Measurements from ENCODE around the gene ABCB10.
"Not testable (repeated sequence)": the region's sequence is repeated elsewhere in the genome, so short reads cannot be mapped to it uniquely, and the experiment has no call there.

Gene ABCB10
- 49.7 to 83.4 (median 64.8) reads per million in 18 experiments for total RNA-seq

DNA sequence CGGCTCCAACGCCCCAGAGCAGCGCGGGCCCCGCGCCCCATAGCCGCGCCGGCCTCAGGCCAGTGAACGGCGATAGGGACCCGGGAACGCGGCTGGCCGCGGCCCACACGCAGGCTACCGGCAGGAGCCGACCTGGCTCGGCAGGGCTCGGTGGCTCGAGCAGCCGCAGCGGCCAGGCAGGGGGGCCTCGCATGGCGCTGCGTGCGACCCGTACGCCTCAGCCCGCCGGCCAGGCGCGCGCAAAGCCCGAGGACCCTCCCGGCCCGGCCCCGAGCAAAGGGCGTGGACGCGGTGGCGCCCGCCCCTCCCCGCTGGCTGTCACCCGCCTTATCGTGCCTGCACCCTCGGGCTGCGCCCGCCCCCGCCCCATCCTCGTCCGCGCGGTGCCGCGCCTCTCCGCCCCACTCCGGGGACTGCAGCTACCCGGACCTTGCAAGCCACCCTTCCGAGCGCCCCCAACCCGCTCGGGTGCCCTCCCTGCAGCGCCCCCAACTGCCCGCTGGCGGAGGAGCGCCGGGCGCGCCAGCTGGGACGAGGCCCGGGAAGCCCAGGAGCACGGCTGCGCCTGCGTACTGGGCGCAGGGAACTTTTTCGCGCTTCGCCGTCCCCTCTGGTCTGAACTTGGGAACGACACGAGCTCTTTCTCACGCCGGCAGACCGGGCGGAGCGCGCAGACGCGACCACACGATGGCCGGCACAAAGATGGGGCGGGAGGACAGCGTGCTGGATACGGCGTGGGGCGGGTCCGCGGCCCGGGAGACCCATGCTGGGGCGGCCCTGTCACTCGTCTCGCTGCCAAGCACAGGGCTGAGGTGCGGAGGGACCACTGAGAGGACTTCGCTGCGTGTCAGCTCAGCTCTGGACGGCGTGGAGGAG lies at the start of gene ABCB10:
Gene ABCB10, minus strand, starts transcription at position 248 of the 876 bp plus-strand sequence. Its CDS starts 55 bp downstream, at position 193.
- DNase-seq: peak; percentile 98 to 99

DNA sequence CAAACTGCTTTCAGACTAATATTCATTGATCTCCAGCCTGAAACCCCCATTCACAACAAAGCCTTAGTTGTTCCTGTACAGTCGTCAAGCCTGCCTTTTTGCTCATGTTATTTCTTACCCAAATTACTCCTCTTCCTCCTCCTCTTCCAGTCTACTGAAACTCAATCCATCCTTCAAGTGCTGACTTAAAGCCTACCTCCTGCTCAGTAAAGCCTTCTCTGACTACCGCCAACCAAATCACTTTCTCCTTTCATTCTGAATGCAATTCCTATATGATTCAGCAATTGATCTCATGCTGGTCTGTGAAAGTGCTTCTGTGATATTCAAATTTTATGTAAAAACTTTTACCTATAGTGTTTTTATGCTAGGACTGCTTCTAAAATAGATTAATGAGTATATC lies 48.9 kb upstream of the ABCB10 start:
- no peak for DNase-seq

DNA sequence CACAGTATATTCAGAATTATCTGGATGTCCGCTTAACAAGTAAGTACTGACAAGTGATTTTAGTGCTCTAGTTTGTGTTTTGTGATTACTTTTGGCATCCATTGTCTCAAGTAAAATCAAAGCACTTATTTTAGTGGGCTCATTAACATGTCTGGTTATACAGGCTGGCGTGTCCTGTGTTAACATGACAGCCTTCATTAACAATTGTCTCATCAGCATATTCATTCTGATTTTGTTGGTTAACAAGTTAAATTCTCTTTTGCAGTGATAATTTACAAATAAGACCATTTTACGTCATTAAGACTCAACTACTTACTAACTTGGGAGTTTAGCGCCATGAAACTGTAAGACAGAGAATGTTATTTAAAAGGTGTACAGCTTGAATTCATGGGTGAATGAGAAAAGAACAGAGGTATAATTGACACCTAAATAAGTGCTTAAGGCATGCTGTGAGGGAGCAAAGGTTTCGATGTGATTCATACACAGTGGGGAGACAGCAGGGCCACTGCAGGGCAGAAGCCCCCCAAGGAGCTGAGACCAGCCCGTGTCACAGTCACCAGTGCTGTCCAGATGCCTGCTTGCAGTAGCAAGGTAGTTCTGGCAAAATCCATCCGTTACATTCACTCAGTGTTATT lies 45.0 kb upstream of the ABCB10 start:
- DNase-seq: no peak

DNA sequence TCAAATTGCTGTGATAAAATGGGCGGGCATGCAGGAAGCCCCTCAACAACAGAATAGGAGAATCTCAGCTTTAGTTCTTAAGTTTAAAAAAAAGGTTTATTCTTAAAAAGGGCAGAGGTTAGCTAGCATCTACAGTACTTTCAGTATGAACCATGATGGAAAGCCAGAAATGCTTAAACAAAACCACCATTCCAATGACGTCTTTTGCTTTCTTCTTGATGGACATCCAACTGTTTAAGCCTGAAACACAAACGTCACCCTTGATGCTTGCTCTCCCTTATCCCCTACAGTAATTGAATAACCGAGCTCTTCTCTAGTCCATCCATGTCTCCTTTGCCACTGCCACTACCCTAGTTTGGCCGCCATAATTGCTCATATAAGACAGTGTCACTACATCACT lies 41.7 kb upstream of the ABCB10 start:
- DNase-seq: no peak

DNA sequence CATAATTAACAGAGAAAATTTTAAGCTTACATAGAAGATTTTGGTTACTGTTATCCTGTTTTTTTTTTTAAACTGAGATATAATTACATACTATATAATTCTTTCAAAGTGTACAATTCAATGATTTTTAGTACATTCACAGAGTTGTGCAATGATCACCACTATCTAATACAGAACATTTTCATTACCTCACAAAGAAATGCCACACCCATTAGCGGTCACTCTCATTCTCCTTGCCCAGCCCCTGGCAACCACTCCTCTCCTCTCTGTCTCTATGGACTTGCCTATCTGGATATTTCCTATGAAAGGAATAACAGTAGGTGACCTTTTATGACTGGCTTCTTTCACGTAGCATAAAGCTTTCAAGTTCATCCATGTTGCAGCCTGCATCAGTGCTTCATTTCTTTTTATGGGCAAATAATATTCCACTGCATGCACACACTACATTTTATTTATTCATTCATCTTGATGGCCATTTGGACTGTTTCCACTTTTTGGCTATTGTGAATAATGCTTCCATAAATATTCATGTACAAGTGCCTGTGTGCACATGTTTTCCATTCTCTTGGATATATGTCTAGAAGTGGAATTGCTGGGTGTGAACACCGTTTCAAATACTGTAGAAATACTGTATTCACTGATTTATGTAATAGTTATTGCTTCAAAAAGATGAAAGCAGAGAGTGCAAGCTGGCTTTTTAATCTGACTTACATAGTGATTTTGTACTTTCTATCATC lies 40.9 kb upstream of the ABCB10 start:
- DNase-seq: no peak

DNA sequence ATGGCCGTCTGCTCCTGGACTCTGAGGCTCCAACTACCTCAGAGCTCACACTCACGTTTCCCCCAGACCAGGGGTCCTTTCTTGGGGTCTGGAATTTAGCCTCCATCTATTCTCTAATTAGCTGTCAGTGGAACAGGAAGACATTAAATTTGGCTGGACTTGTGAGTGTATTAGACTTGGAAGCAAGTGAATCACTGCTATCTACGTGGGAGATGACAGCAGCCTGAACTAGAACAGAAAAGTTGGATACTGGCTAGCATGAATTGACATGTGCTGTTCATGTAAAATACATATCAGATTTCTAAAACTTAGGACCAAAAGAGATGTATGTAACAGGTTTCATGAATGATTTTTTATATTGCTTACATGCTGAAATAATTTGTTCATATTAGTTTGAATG lies 39.4 kb upstream of the ABCB10 start:
- no peak for DNase-seq

DNA sequence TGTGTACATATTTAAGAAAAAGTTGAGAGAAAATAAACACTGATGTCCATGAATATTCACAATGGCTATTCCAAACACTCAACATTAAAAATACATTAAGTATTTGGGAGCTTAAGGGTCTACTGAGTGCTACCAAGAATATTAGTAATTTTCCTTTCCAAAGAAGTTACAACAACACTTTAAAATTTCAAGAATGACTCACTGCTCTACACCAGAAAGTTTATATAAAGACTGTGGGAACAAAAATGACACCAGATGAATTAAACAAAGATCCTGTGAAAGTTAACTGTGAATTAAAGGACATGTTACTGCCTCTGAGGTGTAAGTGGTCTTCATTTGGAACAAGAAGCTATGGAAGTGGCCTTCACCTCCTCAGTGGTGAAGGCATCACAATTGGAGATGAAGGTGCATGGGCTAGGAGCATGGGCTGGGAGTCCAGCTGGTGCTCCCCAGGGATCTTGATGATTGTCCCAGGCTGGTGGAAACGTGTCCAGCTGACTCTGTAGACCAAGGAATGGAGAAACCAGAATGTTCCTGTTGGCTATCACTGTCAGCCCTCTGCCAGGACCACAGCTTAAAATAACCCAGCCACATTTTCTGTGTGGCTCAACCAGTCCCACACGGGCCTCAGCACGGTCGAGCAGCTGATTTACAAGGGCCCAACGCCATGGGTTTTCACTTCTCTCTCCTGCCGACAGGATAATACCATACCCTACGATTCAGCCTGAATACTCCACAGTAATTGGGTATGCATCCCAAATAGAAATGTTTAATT lies 38.6 kb upstream of the ABCB10 start:
- peak in 1 of 2 donors; percentile 51 for DNase-seq

DNA sequence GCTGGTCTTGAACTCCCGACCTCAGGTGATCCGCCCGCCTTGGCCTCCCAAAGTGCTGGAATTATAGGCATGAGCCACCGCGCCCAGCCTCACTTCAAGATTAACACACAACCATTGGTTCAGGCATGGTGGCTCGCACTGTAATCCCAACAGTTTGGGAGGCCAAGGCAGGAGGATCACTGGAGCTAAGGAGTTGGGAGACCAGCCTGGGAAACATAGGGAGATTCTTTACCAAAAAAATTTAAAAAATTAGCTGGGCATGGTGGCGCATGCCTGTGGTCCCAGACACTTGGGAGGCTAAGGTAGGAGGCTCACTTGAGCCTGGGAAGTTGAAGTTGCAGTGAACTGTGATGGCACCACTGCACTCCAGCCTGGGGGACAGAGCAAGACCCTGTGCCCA lies 37.4 kb upstream of the ABCB10 start:
- DNase-seq: not testable (repeated sequence)

DNA sequence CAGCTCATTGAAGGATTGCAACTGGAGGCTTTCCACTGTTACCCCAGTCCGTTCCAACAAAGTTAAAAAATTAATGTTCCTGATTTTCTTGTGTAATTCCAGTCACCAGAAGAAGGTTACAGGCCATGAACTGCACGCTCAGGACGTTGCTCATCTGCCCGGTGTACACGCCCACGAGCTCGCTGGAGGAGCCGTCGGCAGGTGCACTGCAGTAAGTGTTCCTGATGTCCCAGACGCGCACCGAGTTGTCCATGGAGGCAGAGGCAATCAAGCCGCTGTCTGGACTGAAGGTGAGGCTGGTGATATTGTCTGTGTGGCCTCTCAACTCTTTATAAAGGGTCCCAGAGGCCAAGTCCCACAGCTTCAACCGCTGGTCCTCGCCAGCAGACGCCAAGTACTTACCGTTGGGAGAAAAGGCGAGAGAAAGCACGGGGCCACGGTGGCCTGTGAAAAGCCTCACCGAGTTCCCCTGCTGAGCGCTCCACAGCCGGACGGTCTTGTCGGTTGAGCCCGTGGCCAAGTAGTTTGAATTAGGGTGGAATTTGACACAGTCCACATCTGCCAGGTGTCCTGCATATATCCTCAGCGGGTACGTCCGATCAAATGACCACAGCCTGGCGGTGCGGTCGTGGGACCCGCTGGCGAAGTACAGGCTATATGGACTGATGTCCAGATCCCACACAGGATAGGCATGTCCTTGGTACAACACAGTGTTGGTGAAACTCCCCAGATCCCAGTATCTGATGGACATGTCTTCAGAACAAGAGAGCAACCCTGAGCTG lies 35.9 kb upstream of the ABCB10 start:
- no peak for DNase-seq

DNA sequence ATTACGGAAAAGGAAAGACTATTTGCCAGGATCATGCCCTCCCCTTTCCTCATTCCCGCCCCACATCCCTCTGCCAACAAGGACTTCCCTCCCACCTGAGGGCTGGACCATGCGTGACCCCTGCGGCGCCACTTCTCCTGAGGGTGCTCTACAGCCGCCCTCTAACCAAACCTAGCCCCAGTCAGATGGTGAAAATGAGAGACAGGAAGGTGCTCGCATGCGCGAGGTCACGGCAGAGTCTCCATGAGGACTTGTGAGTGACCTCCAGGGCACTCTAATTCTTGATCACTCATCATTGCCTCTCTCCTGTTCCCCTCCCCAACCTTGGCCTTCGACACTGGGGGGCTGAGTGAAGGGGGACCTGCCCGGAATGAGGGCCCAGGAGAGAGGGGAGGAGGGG lies 35.3 kb upstream of the ABCB10 start:
- DNase-seq: no peak

DNA sequence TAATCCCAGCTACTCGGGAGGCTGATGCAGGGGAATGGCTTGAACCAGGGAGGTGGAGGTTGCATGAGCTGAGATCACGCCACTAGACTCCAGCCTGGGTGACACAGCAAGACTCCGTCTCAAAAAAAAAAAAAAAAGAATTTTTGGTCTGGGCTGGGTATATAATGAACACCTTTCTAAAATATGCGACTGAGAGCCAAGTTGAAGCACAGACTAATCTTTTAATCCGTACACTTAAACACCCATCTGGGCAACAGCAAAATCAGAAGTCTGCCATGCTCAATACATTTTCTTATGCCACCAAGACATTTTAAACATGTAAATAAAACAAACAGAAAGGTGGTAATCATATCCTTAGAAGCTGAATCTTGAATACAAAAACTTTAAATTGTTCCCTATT lies 31.6 kb upstream of the ABCB10 start:
- no peak for DNase-seq

DNA sequence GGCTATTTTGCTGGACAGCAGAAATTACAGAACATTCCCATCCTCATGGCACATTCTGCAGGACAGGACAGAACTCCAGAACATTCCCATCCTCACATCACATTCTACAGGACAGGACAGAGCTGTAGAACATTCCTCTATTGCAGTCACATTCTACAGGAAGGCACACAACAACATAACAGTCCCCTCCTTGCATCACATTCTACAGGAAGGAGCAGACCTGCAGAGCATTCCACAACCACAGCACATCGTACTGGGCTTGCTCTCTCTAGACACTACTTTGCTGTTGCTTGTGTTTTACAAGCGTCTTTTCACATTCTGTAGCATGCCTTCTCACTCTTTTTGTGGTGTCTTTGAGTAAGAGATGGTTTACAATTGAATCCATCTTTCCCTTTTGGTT lies 26.8 kb upstream of the ABCB10 start:
- DNase-seq: no peak

DNA sequence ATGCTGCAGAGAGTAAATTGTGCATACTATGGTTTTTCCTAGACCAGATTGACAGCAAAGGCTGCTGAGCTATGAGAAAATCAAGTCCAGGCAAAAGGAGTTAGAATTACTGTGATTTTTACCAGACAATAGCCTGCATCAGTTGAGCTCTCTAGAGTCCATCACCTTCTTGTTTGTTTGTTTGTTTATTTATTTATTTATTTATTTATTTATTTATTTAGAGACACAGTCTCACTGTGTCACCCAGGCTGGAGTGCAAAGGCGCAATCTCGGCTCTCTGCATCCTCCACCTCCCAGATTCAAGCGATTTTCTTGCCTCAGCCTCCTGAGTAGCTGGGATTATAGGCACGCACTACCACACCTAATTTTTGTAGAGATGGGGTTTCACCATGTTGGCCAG lies 24.2 kb upstream of the ABCB10 start:
- no peak for DNase-seq

DNA sequence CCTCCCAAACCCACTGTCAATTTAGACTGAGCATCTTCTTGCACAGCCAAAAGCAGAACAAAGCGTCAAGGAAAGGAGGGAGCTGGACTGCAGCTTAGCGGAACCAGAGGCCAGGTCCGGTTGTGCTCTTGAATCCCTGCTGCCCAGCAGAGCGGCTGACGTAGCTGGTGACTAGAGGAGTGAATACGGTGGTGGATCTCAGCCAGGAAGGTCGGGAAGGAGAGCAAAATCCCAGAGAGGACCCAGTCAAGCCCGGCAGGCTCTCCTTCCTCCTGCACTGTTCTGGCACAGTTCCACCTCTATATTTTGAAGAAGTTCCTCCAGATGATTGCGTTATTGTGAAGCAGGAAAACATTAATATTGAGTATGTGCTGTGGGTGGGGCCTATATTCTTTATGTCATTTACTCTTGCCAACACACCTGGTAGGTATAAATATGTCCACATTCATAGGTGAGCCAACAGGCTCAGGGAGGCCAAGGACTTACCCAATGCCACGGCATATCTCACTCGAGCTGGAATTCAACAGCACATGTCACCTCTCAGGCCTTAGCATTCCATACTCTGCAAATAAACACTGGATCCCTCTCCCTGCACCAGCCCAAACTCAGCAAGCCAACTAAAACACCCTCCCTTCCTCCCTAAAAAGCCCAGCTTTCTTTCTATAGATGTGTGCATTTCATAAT lies 23.6 kb upstream of the ABCB10 start:
- peak; percentile 43 to 47 for DNase-seq

DNA sequence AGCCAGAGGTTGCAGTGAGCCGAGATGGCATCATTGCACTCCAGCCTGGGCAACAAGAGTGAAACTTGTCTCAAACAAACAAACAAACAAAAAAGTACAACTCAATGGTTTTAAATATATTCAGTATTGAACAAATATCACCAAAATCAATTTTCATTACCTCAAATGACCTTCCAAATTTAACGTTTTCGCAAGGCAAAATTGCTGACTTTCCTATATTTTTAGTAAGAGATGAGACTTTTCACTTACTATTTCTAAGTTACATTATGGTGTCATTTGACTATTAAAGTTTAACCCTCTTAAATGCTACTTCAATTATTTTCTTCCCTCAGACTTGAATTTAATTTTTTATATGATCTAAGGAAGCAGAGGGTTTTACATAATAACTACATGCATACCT lies 23.0 kb upstream of the ABCB10 start:
- DNase-seq: no peak

DNA sequence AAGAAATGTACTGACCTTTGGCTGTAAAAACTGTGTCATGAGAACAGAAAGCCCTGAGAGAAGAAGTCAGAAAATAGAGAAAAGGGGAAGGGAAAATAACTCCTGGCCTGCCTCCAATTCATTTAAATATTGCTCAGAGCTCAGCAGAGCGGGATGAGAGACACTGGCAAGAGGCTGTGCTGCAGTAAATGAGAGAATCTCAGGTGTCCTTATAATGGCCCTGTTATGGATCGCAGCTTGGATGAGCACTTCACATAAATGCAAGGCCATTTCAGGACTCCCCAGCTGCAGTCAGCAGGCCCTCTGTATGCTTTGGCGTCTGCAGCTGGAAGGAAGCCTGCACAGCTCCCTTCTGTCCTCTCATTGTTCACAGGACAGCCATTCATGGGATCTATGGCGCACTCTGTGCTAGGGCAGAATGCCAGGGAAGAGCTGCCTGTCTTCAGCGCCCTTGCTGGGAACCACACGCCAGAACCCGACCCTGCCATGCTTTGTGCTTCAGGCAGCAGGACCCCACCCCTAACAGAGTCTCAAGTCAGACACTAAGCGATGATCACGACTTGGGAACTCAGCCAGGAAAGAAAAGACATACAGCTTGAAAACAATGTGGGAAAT lies 20.7 kb upstream of the ABCB10 start:
- DNase-seq: peak; percentile 74 to 83

DNA sequence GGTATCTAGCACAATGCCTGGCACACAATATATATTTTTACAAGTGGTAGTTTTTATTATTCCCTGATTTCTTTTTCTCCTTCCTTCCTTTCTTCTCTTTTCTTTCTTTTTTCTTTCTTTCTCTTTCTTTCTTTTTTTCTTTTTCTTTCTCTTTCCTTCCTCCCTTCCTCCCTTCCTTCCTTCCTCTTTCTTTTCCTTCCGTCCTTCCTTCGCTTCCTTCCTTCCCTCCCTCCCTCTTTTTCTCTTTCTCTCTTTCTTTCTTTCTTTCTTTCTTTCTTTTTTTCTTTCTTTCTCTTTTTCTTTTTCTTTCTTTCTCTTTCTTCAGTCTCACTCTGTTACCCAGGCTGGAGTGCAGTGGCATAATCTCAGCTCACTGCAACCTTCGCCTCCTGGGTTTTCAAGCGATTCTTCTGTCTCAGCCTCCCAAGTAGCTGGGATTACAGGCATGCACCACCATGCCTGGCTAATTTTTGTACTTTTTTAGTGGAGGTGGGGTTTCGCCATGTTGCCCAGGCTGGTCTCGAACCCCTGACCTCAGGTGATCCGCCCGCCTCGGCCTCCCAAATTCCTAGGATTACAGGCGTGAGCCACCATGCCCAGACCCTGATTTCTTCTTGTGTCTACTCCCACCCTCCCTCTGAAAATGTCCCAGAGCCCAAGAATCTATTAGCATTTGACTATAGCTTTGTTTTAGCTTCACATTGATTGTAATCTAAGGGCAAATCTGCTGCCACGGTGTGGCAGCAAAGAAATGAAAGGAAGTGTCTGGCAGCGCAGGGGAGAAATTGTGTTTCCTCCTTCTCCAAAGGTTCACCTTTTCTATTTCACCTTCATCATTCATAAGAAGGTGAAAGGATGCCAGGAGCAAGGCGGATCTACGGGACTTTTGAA lies 19.9 kb upstream of the ABCB10 start:
- no peak for DNase-seq

DNA sequence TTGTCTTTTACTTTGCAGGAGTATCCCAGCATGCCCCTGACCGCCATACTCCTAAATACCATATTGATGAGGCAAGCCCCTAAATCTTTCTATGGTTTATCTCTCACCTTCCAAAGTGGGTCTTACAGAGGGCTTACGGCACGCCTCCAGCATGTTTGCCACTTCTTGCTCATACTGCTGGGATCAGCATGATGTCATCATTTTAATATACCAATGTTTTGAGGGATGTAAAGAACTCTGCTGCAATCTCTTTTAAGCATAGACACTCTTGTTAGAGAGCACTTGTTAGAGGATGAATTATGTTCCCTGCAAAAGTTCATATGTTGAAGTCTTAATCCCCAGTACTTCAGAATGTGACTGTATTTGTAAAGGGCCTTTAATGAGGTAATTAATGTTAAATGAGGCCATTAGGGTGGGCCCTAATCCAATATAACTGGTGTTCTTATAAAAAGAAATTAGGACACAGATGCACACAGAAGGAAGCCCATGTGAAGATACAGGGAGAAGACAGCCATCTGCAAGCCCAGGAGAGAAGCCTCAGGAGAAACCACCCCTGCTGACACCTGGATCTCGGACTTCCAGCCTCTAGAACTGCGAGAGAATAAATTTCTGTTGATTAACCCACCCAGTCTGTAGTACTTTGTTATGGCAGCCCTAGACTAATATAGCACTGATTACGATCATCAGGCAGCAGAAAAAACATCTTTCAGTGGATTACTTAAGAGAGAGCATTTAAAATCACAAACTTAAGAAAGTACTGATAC lies 16.4 kb upstream of the ABCB10 start:
- no peak for DNase-seq

DNA sequence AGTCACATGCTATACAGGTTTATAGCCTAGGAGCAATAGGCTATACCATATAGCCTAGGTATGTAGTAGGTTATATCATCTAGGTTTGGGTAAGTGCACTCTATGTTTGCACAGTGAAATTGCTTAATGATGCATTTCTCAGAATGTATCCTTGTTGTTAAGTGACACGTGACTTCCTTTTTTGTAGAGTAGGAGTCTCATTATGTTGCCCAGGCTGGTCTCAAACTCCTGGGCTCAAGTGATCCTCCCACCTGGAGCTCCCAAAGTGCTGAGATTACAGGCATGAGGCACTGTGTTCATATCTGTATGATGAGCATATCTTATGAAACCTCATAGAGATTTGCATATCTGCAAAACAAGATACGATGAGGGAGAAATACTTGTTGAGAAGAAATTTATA lies 13.8 kb upstream of the ABCB10 start:
- DNase-seq: peak; percentile 59 to 63

All from inflammatory macrophage (primary cell).